Liver (tissue), 9 donors: ENCODE data around the gene ASAP2. TPM values are rescaled to one million over a fixed set of nuclear protein-coding genes. Genes with fewer than 3 reads are reported as not detected.

Experiments
- DNase-seq: peaks from one replicate; pipeline ENCODE4 v3.0.0-alpha.2; 2017; ENCODE audit warnings: low spot score
- H3K27ac ChIP-seq, 2 donors: one replicate each; pipeline ENCODE4 v1.7.0; 2013; ENCODE audit warnings: inconsistent platforms in 2 of 2, low read length in 2 of 2, control low read depth in 1 of 2, low read depth in 1 of 2, mild to moderate bottlenecking in 1 of 2
- H3K27me3 ChIP-seq, 4 donors: one replicate each; pipeline versions ENCODE4 v1.6.1 to v1.7.0; 2013; ENCODE audit warnings: low read length in 3 of 4, inconsistent platforms in 1 of 4, mild to moderate bottlenecking in 1 of 4, moderate library complexity in 1 of 4; ENCODE audit not compliant: control insufficient read depth in 4 of 4, insufficient read depth in 4 of 4
- H3K36me3 ChIP-seq, 4 donors: one replicate each; pipeline versions ENCODE4 v1.6.1 to v1.7.0; 2013; ENCODE audit warnings: low read length in 3 of 4, mild to moderate bottlenecking in 3 of 4, low read depth in 1 of 4, moderate library complexity in 1 of 4; ENCODE audit not compliant: control insufficient read depth in 4 of 4, insufficient read depth in 3 of 4
- H3K4me1 ChIP-seq, 4 donors: one replicate each; pipeline versions ENCODE4 v1.6.1 to v1.7.0; 2013; ENCODE audit warnings: low read length in 3 of 4, mild to moderate bottlenecking in 3 of 4, moderate library complexity in 1 of 4; ENCODE audit not compliant: control insufficient read depth in 4 of 4, insufficient read depth in 4 of 4
- H3K4me3 ChIP-seq, 3 donors: one replicate each; pipeline versions ENCODE4 v1.6.1 to v1.7.0; 2013; ENCODE audit warnings: low read length in 3 of 3, control low read depth in 1 of 3, low read depth in 1 of 3, mild to moderate bottlenecking in 1 of 3
- H3K9ac ChIP-seq, 2 donors: one replicate each; pipeline ENCODE4 v1.7.0; 2013; ENCODE audit warnings: low read length in 2 of 2, mild to moderate bottlenecking in 2 of 2, moderate library complexity in 2 of 2, control low read depth in 1 of 2, low read depth in 1 of 2
- H3K9me3 ChIP-seq, 4 donors: one replicate each; pipeline versions ENCODE4 v1.6.1 to v1.7.0; 2013; ENCODE audit warnings: low read length in 3 of 4; ENCODE audit not compliant: control insufficient read depth in 4 of 4
- ATF3 ChIP-seq: IDR thresholded peaks from 2 replicates; pipeline ENCODE4 v1.6.1; 2016; ENCODE audit warnings: antibody characterized with exemption
- EGR1 ChIP-seq, 2 donors: IDR thresholded peaks; 2 replicates each; pipeline ENCODE4 v1.6.1; 2016 to 2018; ENCODE audit warnings: antibody characterized with exemption in 2 of 2, low read depth in 2 of 2
- FOXA1 ChIP-seq: IDR thresholded peaks from 2 replicates; pipeline ENCODE4 v1.6.1; 2016; ENCODE audit warnings: antibody characterized with exemption
- FOXA2 ChIP-seq: IDR thresholded peaks from 2 replicates; pipeline ENCODE4 v1.6.1; 2016; ENCODE audit warnings: antibody characterized with exemption
- GABPA ChIP-seq, 2 donors: IDR thresholded peaks in 1 of 2; conservative IDR thresholded peaks in 1 of 2; 2 replicates each; pipeline ENCODE4 v1.6.1; 2016; ENCODE audit warnings: antibody characterized with exemption in 2 of 2, mild to moderate bottlenecking in 1 of 2, moderate library complexity in 1 of 2
- JUND ChIP-seq, 2 donors: IDR thresholded peaks; 2 replicates each; pipeline ENCODE4 v1.6.1; 2016; ENCODE audit warnings: antibody characterized with exemption in 2 of 2
- MAX ChIP-seq: IDR thresholded peaks from 2 replicates; pipeline ENCODE4 v1.6.1; 2016; ENCODE audit warnings: antibody characterized with exemption
- NR2F2 ChIP-seq: IDR thresholded peaks from 2 replicates; pipeline ENCODE4 v1.6.1; 2016; ENCODE audit warnings: antibody characterized with exemption
- RAD21 ChIP-seq, 2 donors: IDR thresholded peaks; 2 replicates each; pipeline ENCODE4 v1.6.1; 2016; ENCODE audit warnings: antibody characterized with exemption in 2 of 2, mild to moderate bottlenecking in 2 of 2
- REST ChIP-seq: IDR thresholded peaks from 2 replicates; pipeline ENCODE4 v1.6.1; 2016; ENCODE audit warnings: antibody characterized with exemption, mild to moderate bottlenecking
- RXRA ChIP-seq, 2 donors: IDR thresholded peaks; 2 replicates each; pipeline ENCODE4 v1.6.1; 2017 to 2018; ENCODE audit warnings: antibody characterized with exemption in 2 of 2, mild to moderate bottlenecking in 1 of 2
- SP1 ChIP-seq: IDR thresholded peaks from 2 replicates; pipeline ENCODE4 v1.6.1; 2018; ENCODE audit warnings: antibody characterized with exemption, mild to moderate bottlenecking
- TAF1 ChIP-seq: conservative IDR thresholded peaks from 2 replicates; pipeline ENCODE4 v1.6.1; 2016; ENCODE audit warnings: antibody characterized with exemption, mild to moderate bottlenecking
- YY1 ChIP-seq: IDR thresholded peaks from 2 replicates; pipeline ENCODE4 v1.6.1; 2016; ENCODE audit warnings: antibody characterized with exemption, mild to moderate bottlenecking
- ZBTB33 ChIP-seq: IDR thresholded peaks from 2 replicates; pipeline ENCODE4 v1.6.1; 2016; ENCODE audit warnings: antibody characterized with exemption
- WGBS: extraction: QIAGEN DNeasy Blood & Tissue Kit; methylation state at CpG from one replicate; pipeline ENCODE4 v1.1.7; 2013; 5-methylcytosine and 5-hydroxymethylcytosine counted together
- polyA plus RNA-seq, 2 donors: library from polyadenylated mRNA; stranded (reverse) in 1 of 2; unstranded in 1 of 2; fragments of 200-250 nt in 1 of 2; fragments of >200 nt in 1 of 2; fragmentation: Nextera tagmentation in 1 of 2; extraction: Ambion mirVana in 1 of 2; gene quantifications; one replicate each; pipeline versions ENCODE4 v1.2.1 to v1.2.3, GENCODE V29; 2013 to 2015
- total RNA-seq, 2 donors: library from RNA; depleted of rRNA; stranded (reverse); fragments of >200 nt; gene quantifications; one replicate each; pipeline ENCODE4 v1.2.3, GENCODE V29; 2014
- donor health status: healthy.
- donor health status: healthy.
- donor health status: healthy.
- donor health status: healthy.
- donor health status: healthy.

ASAP2 gene
- total and polyA plus RNA-seq, 4 donors, result 0.36 to 5.9 (median 2.6) TPM

GRCh38 chr2:9220201-9220600 is 13.6 kb downstream of the ASAP2 start:
- DNase-seq, result no peak
- Histone ChIP-seq H3K9me3 (no peaks in the 10 kb centered on the region), H3K4me3 (no peak overlapping the region), H3K4me1 (no peaks in the 10 kb centered on the region), H3K27ac (no peak overlapping the region), H3K36me3 (no peaks in the 10 kb centered on the region), H3K9ac (no peak overlapping the region), H3K27me3 (no peaks in the 10 kb centered on the region)
- TF ChIP-seq NR2F2 (no peak), GABPA (IDR thresholded peaks at IDR 0.05 in 1 of 2, conservative IDR thresholded peaks at IDR 0.05 in 1 of 2) (no peak), JUND (IDR thresholded peaks at IDR 0.05) (no peak)

- no peaks in the 10 kb centered on the region for H3K9me3 ChIP-seq
- H3K4me1 ChIP-seq, result no peaks in the 10 kb centered on the region
- DNase-seq, result no peak
- no peaks in the 10 kb centered on the region for H3K27me3 ChIP-seq
- H3K9ac ChIP-seq, result no peak overlapping the region
- 76% methylated on average over 1 of the region's 1 CpG for WGBS
- H3K4me3 ChIP-seq, result no peak overlapping the region
- H3K27ac ChIP-seq, result no peak overlapping the region
- H3K36me3 ChIP-seq, result no peaks in the 10 kb centered on the region
- TF ChIP-seq EGR1 (IDR thresholded peaks at IDR 0.05; ENCODE audit: low read depth in 2 of 2), result no peak
- no peak for TF ChIP-seq JUND (IDR thresholded peaks at IDR 0.05)
- no peak for TF ChIP-seq RAD21 (IDR thresholded peaks at IDR 0.05)
- TF ChIP-seq REST, result no peak
- no peak for TF ChIP-seq ATF3
- no peak for TF ChIP-seq TAF1
- TF ChIP-seq FOXA2, result no peak
- no peak for TF ChIP-seq ZBTB33
- no peak for TF ChIP-seq GABPA (IDR thresholded peaks at IDR 0.05 in 1 of 2, conservative IDR thresholded peaks at IDR 0.05 in 1 of 2)
- TF ChIP-seq YY1, result no peak
- no peak for TF ChIP-seq FOXA1
Measured at GRCh38 chr2:9221223-9221622, 14.6 kb downstream of the ASAP2 start.

GRCh38 chr2:9222239-9222892 is 15.8 kb downstream of the ASAP2 start:
- Histone ChIP-seq H3K27ac (no peak overlapping the region), H3K9me3 (no peaks in the 10 kb centered on the region), H3K9ac (no peak overlapping the region), H3K36me3 (no peaks in the 10 kb centered on the region), H3K27me3 (no peaks in the 10 kb centered on the region), H3K4me3 (no peak overlapping the region), H3K4me1 (peaks cover 0 to 4% (median 0%) of the 10 kb centered on the region in 4 donors)
- TF ChIP-seq MAX (no peak), FOXA1 (no peak), SP1 (no peak), ATF3 (no peak), RXRA (IDR thresholded peaks at IDR 0.05) (no peak), REST (no peak), EGR1 (IDR thresholded peaks at IDR 0.05; ENCODE audit: low read depth in 2 of 2) (no peak)
- 83% methylated on average over 9 of the region's 9 CpGs for WGBS
- no peak for DNase-seq
